Measurements from ENCODE around the gene POFUT1.

The POFUT1 gene

DNA sequence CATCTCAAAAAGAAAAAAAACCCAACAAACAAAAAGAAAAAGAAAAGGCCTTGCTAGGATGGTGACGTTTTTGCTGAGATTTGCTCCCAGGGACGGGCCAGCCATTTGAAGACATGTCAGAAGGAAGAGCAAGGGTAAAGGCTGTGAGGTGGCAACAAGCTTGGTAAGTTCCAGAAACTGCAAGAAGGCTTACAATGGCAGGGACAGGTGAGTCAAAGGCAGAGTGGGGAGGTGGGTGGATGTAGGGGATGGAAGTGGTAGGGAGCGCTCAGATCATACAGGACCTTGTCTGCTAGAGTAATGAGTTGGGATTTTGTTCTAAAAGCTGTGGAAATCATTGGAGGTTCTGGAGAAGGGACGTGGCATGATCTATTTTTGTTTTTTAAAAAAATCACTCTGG lies 74.0 kb downstream of the POFUT1 start:
- DNase-seq (ENCODE audit: low spot score): no peak

DNA sequence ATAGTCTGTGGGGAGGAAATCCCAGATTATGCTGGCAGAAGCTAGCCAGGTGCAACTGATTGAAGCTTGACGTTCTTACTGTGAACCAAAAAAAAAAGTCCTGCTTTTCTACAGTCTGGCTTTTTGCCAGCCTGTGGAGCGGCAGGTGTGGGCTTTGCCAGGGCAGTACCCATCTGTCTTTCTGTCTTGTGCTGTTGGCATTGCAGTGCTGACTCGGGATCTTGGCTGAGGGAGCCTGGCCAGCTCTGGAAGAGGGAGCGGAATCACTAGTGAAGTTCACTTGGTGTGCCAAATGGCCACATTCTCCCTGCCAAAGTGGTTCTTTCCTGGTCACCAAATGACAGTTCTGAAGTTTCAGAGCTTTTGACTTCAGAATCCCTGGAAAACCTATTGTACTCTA lies 74.8 kb downstream of the POFUT1 start:
- peak; percentile 98 for DNase-seq (ENCODE audit: low spot score)

DNA sequence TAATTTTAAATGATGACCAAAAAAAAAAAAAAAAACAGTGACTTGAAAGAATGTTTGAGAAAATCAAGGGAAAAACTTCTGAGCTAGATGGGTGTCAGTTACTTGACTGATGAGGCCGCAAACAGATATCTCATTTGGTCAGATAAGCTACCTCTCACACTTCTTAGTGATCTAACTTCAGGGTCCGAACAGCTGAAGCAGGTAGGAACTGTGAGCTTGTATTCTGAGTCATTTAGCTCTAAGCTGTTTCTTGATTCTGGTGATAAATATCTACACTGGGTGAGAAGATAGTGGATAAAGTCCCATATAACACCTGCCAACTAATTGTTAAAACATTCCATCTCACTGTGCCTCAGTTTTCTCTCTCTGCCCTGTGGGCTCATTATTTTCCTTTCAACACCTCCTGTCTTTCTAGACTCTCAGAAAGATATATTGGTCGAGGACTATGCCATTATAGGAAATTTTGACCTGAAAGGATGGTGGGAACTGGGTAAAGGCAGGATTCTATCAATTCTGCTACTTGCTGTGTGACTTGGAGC lies 77.5 kb downstream of the POFUT1 start:
- DNase-seq (ENCODE audit: low spot score): no peak

DNA sequence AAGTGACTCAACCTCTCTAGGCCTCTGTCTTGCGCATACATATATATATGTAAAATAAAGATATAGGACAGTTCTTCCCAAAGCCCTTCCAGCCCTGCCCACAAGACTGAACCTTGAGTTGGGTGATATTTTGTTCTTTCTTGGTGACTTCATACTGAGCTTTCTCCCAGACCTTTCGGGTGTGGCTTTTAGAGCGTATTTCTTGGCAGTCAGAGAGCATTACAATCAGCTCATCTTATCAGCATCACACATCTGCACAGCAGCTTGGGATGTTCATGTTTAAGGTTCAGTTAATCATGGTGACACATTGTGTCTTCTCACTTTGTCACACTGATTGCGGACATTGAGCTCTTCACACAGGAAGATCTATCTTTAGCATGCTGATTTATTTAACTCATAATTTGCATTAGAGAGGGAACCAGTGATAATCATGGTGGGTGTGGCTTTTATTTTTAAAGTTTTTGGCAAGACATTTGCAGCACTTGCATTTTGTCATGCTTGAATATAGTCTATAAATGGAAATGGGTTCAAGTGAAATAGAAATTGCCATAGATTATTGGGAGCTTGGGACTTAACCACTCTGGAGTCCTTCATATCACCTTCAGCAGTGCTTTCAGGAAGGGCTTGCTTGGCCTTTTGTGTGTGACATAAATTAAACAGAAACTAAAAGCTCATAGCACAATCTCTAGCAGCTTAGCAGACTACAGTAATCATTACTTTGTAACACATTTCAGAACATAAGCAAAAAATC lies 78.1 kb downstream of the POFUT1 start:
- DNase-seq (ENCODE audit: low spot score): no peak

DNA sequence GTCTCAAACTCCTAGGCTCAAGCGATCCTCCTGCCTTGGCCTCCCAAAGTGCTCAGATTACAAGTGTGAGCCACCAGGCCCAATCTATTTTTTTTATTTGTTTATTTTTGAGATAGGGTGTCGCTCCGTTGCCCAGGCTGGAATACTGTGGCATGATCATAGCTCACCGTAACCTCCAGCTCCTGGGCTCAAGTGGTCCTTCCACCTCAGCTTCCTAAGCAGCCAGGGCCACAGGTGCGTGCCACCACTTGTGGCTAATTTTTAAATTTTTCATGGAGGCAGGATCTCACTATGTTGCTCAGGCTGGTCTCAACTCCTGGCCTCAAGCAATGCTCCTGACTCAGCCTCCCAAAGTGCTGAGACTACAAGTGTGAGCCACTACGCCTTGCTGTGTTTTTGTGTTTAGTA lies 79.6 kb downstream of the POFUT1 start:
- no peak for DNase-seq (ENCODE audit: low spot score)

Measured in cerebellar cortex (tissue), 1 donor.